GM23338 (cell line): ENCODE results near the gene FASTK. TPM values are rescaled to one million over a fixed set of nuclear protein-coding genes. Genes with fewer than 3 reads are reported as not detected.

Experiments used
- CREB1 ChIP-seq: fragments of 250-450 bp; sonication (Bioruptor Pico); IDR thresholded peaks from 2 replicates; pipeline ENCODE4 v1.5.0; 2020; ENCODE audit warnings: low read depth, mild to moderate bottlenecking, moderate library complexity
- ETS1 ChIP-seq: IDR thresholded peaks from 2 replicates; pipeline ENCODE4 v1.6.1; 2016; ENCODE audit warnings: antibody characterized with exemption
- EZH2 ChIP-seq: fragments of 200-600 bp; sonication (generic); IDR thresholded peaks from one replicate; pipeline ENCODE4 v1.8.0; 2017; ENCODE audit warnings: antibody characterized with exemption, mild to moderate bottlenecking, low read depth; ENCODE audit not compliant: unreplicated experiment
- STAT1 ChIP-seq: IDR thresholded peaks from one replicate; pipeline ENCODE4 v1.6.1; 2016; ENCODE audit warnings: antibody characterized with exemption; ENCODE audit not compliant: unreplicated experiment
- ZNF114 ChIP-seq: fragments of 250-450 bp; sonication (Bioruptor Pico); IDR thresholded peaks from 2 replicates; pipeline ENCODE4 v1.5.0; 2020; ENCODE audit warnings: mild to moderate bottlenecking, moderate library complexity
- ZNF331 ChIP-seq: fragments of 250-450 bp; sonication (Bioruptor Pico); IDR thresholded peaks from 2 replicates; pipeline ENCODE4 v1.5.0; 2020; ENCODE audit warnings: low read depth, mild to moderate bottlenecking, moderate library complexity
- polyA plus RNA-seq: library from polyadenylated mRNA; unstranded; fragments of >200 nt; fragmentation: Nextera tagmentation; extraction: Ambion mirVana; gene quantifications from 2 replicates; pipeline ENCODE4 v1.2.1, GENCODE V29; 2016
- total RNA-seq: library from RNA; depleted of rRNA; stranded (reverse); fragments of >200 nt; shearing (Covaris generic); gene quantifications from 2 replicates; pipeline ENCODE4 v1.2.3, GENCODE V29; 2014
- TF ChIP-seq, protein P1 (sequence below): fragments of 250-450 bp; sonication (Bioruptor Pico); IDR thresholded peaks from 2 replicates; pipeline ENCODE4 v1.5.0; 2020; ENCODE audit warnings: mild to moderate bottlenecking, moderate library complexity
- TF ChIP-seq, protein P2 (sequence below), 2 experiments: fragments of 200-600 bp in 1 of 2; sonication (generic) in 1 of 2; conservative IDR thresholded peaks; 2 replicates each; pipeline versions ENCODE4 v1.5.1 to v1.6.1; 2016 to 2017; ENCODE audit warnings: antibody characterized with exemption in 2 of 2, low read depth in 2 of 2, mild to moderate bottlenecking in 2 of 2, moderate library complexity in 1 of 2

FASTK gene
- total and polyA plus RNA-seq, 2 experiments from 2014 or later: 37.4 to 57.4 TPM

GRCh38 chr7:151118108-151119054 lies 37.8 kb upstream of the FASTK start (continued):
- TF ChIP-seq, protein P1, sequence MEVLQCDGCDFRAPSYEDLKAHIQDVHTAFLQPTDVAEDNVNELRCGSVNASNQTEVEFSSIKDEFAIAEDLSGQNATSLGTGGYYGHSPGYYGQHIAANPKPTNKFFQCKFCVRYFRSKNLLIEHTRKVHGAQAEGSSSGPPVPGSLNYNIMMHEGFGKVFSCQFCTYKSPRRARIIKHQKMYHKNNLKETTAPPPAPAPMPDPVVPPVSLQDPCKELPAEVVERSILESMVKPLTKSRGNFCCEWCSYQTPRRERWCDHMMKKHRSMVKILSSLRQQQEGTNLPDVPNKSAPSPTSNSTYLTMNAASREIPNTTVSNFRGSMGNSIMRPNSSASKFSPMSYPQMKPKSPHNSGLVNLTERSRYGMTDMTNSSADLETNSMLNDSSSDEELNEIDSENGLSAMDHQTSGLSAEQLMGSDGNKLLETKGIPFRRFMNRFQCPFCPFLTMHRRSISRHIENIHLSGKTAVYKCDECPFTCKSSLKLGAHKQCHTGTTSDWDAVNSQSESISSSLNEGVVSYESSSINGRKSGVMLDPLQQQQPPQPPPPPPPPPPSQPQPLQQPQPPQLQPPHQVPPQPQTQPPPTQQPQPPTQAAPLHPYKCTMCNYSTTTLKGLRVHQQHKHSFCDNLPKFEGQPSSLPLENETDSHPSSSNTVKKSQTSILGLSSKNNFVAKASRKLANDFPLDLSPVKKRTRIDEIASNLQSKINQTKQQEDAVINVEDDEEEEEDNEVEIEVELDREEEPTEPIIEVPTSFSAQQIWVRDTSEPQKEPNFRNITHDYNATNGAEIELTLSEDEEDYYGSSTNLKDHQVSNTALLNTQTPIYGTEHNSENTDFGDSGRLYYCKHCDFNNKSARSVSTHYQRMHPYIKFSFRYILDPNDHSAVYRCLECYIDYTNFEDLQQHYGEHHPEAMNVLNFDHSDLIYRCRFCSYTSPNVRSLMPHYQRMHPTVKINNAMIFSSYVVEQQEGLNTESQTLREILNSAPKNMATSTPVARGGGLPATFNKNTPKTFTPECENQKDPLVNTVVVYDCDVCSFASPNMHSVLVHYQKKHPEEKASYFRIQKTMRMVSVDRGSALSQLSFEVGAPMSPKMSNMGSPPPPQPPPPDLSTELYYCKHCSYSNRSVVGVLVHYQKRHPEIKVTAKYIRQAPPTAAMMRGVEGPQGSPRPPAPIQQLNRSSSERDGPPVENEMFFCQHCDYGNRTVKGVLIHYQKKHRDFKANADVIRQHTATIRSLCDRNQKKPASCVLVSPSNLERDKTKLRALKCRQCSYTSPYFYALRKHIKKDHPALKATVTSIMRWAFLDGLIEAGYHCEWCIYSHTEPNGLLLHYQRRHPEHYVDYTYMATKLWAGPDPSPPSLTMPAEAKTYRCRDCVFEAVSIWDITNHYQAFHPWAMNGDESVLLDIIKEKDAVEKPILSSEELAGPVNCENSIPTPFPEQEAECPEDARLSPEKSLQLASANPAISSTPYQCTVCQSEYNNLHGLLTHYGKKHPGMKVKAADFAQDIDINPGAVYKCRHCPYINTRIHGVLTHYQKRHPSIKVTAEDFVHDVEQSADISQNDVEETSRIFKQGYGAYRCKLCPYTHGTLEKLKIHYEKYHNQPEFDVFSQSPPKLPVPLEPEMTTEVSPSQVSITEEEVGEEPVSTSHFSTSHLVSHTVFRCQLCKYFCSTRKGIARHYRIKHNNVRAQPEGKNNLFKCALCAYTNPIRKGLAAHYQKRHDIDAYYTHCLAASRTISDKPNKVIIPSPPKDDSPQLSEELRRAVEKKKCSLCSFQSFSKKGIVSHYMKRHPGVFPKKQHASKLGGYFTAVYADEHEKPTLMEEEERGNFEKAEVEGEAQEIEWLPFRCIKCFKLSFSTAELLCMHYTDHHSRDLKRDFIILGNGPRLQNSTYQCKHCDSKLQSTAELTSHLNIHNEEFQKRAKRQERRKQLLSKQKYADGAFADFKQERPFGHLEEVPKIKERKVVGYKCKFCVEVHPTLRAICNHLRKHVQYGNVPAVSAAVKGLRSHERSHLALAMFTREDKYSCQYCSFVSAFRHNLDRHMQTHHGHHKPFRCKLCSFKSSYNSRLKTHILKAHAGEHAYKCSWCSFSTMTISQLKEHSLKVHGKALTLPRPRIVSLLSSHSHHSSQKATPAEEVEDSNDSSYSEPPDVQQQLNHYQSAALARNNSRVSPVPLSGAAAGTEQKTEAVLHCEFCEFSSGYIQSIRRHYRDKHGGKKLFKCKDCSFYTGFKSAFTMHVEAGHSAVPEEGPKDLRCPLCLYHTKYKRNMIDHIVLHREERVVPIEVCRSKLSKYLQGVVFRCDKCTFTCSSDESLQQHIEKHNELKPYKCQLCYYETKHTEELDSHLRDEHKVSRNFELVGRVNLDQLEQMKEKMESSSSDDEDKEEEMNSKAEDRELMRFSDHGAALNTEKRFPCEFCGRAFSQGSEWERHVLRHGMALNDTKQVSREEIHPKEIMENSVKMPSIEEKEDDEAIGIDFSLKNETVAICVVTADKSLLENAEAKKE: no peak
- TF ChIP-seq EZH2 (no peak), ETS1 (no peak), STAT1 (no peak), CREB1 (CRISPR knock-in tag) (no peak), ZNF331 (CRISPR knock-in tag) (no peak), ZNF114 (CRISPR knock-in tag) (no peak)
- TF ChIP-seq, protein P2, sequence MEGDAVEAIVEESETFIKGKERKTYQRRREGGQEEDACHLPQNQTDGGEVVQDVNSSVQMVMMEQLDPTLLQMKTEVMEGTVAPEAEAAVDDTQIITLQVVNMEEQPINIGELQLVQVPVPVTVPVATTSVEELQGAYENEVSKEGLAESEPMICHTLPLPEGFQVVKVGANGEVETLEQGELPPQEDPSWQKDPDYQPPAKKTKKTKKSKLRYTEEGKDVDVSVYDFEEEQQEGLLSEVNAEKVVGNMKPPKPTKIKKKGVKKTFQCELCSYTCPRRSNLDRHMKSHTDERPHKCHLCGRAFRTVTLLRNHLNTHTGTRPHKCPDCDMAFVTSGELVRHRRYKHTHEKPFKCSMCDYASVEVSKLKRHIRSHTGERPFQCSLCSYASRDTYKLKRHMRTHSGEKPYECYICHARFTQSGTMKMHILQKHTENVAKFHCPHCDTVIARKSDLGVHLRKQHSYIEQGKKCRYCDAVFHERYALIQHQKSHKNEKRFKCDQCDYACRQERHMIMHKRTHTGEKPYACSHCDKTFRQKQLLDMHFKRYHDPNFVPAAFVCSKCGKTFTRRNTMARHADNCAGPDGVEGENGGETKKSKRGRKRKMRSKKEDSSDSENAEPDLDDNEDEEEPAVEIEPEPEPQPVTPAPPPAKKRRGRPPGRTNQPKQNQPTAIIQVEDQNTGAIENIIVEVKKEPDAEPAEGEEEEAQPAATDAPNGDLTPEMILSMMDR (conservative IDR thresholded peaks at IDR 0.05; ENCODE audit: low read depth in 2 of 2): no peak
